ENCODE results near the gene KIF1C.

Gene KIF1C

GRCh38 chr17:4997302-4998026, at the start of gene KIF1C, which contains the start of gene INCA1:
TSS of gene KIF1C (plus strand) at chr17:4997950. CDS start at chr17:5000247, 2,297 bp downstream.
TSS of gene INCA1 (minus strand) at chr17:4997522. CDS start at chr17:4994437, 3,085 bp downstream.
- DNase-seq (ENCODE audit: low read depth in 2 of 2) = peak; percentile 78

- DNase-seq (ENCODE audit: low read depth in 2 of 2) = peak; percentile 78 to 82
Observed at GRCh38 chr17:4948166-4948930, 49.4 kb upstream of the KIF1C start, which contains the start of gene PFN1. TSS of gene PFN1 (minus strand) at chr17:4948530. CDS start at chr17:4948394, 136 bp downstream.

GRCh38 chr17:4948931-4949320, 48.8 kb upstream of the KIF1C start:
- no peak for DNase-seq (ENCODE audit: low read depth in 2 of 2)

- peak in 1 of 2 donors; percentile 56 for DNase-seq (ENCODE audit: low read depth in 2 of 2)
Observed at GRCh38 chr17:4949321-4950074, 48.3 kb upstream of the KIF1C start.

GRCh38 chr17:4950075-4950745, 47.5 kb upstream of the KIF1C start:
- DNase-seq (ENCODE audit: low read depth in 2 of 2) = no peak

GRCh38 chr17:4950746-4951204, 47.0 kb upstream of the KIF1C start, which contains the start of gene ENO3:
TSS of gene ENO3 (plus strand) at chr17:4951119. CDS start at chr17:4951830, 711 bp downstream.
- no peak for DNase-seq (ENCODE audit: low read depth in 2 of 2)

- DNase-seq (ENCODE audit: low read depth in 2 of 2) = no peak
Observed at GRCh38 chr17:4951486-4951885, 46.3 kb upstream of the KIF1C start.

- DNase-seq (ENCODE audit: low read depth in 2 of 2) = no peak
Observed at GRCh38 chr17:4953451-4953961, 44.2 kb upstream of the KIF1C start.

- DNase-seq (ENCODE audit: low read depth in 2 of 2) = no peak
Observed at GRCh38 chr17:4955091-4955490, 42.7 kb upstream of the KIF1C start.

GRCh38 chr17:4956493-4957061, 41.2 kb upstream of the KIF1C start:
- no peak for DNase-seq (ENCODE audit: low read depth in 2 of 2)

- no peak for DNase-seq (ENCODE audit: low read depth in 2 of 2)
Observed at GRCh38 chr17:4958102-4958501, 39.6 kb upstream of the KIF1C start.

- no peak for DNase-seq (ENCODE audit: low read depth in 2 of 2)
Observed at GRCh38 chr17:4959261-4959965, 38.3 kb upstream of the KIF1C start.

GRCh38 chr17:4960279-4960922, 37.3 kb upstream of the KIF1C start:
- no peak for DNase-seq (ENCODE audit: low read depth in 2 of 2)

- DNase-seq (ENCODE audit: low read depth in 2 of 2) = no peak
Observed at GRCh38 chr17:4965311-4965986, 32.3 kb upstream of the KIF1C start.

- DNase-seq (ENCODE audit: low read depth in 2 of 2) = peak; percentile 74 to 92
Observed at GRCh38 chr17:4966844-4967538, 30.8 kb upstream of the KIF1C start.

GRCh38 chr17:4967539-4968485, 29.9 kb upstream of the KIF1C start, which contains the start of gene SPAG7:
TSS of gene SPAG7 (minus strand) at chr17:4967817. CDS start at chr17:4967804, 13 bp downstream.
- peak; percentile 81 to 86 for DNase-seq (ENCODE audit: low read depth in 2 of 2)

- DNase-seq (ENCODE audit: low read depth in 2 of 2) = no peak
Observed at GRCh38 chr17:4968486-4969046, 29.2 kb upstream of the KIF1C start.

All from stimulated activated CD4-positive, alpha-beta T cell treated with anti-CD3 and anti-CD28 coated beads, Interleukin-1b, Interleukin-23, amount 100 ng/mL, for 1 hour (primary cell).